Vagina (tissue), 2 donors: ENCODE results near the gene WDR74.

Source experiments
- CTCF ChIP-seq, 3 experiments: fragments of 450-650 bp in 2 of 3; fragments of 200-600 bp in 1 of 3; sonication (generic) in 1 of 3; IDR thresholded peaks; one replicate each; pipeline ENCODE4 v1.5.1; 2017 to 2019; ENCODE audit warnings: antibody characterized with exemption in 3 of 3, mild to moderate bottlenecking in 2 of 3, moderate library complexity in 2 of 3
- POLR2A ChIP-seq, 2 donors: fragments of 450-650 bp; IDR thresholded peaks; one replicate each; pipeline ENCODE4 v1.6.1; 2017; ENCODE audit warnings: antibody characterized with exemption in 2 of 2, mild to moderate bottlenecking in 2 of 2, moderate library complexity in 2 of 2

DNA sequence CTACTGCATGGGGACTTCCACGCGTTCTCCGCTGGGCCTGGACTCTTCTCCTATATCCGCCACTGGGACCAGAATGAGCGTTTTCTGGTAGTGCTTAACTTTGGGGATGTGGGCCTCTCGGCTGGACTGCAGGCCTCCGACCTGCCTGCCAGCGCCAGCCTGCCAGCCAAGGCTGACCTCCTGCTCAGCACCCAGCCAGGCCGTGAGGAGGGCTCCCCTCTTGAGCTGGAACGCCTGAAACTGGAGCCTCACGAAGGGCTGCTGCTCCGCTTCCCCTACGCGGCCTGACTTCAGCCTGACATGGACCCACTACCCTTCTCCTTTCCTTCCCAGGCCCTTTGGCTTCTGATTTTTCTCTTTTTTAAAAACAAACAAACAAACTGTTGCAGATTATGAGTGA is 49.0 kb upstream of the WDR74 start:
- no peak for TF ChIP-seq CTCF (IDR thresholded peaks at IDR 0.05)
- no peak for TF ChIP-seq POLR2A (IDR thresholded peaks at IDR 0.05)
